Measurements from ENCODE around the gene PSMA1.
A peak's percentile ranks its signal among the peaks of the same experiment; 100 is the strongest.
"Not testable (repeated sequence)": the region's sequence is repeated elsewhere in the genome, so short reads cannot be mapped to it uniquely, and the experiment has no call there.

Gene PSMA1

GRCh38 chr11:14539982-14540421 is 19.8 kb upstream of the PSMA1 start:
- no peak for DNase-seq
- H3K4me1 ChIP-seq, result peaks cover 0 to 5% (median 0%) of the 10 kb centered on the region in 4 donors
- intact Hi-C loops (cut with DNase I; ENCODE audit: low total_unique reads), result no loop called here

GRCh38 chr11:14538926-14539554 is 18.9 kb upstream of the PSMA1 start:
- Histone ChIP-seq H3K4me1 (peaks cover 0 to 5% (median 0%) of the 10 kb centered on the region in 4 donors), H3K36me3 (no peaks in the 10 kb centered on the region), H3K27me3 (no peaks in the 10 kb centered on the region), H3K27ac (peak overlapping the region in 1 of 2 donors; percentile 26), H3K9me3 (no peaks in the 10 kb centered on the region), H3K4me3 (no peak overlapping the region)
- TF ChIP-seq CTCF (IDR thresholded peaks at IDR 0.05), result no peak
- intact Hi-C loops (cut with DNase I; ENCODE audit: low total_unique reads), result no loop called here
- DNase-seq, result no peak

More at GRCh38 chr11:14539982-14540421, 19.8 kb upstream of the PSMA1 start:
- Histone ChIP-seq H3K9me3 (no peaks in the 10 kb centered on the region), H3K27me3 (no peaks in the 10 kb centered on the region), H3K27ac (peak overlapping the region in 1 of 2 donors; percentile 26), H3K36me3 (no peaks in the 10 kb centered on the region), H3K4me3 (no peak overlapping the region)
- TF ChIP-seq CTCF (IDR thresholded peaks at IDR 0.05), result no peak

- Histone ChIP-seq H3K27me3 (no peaks in the 10 kb centered on the region), H3K27ac (peak overlapping the region in 1 of 2 donors; percentile 26), H3K36me3 (no peaks in the 10 kb centered on the region), H3K9me3 (no peaks in the 10 kb centered on the region), H3K4me3 (no peak overlapping the region), H3K4me1 (peaks cover 0 to 5% (median 0%) of the 10 kb centered on the region in 4 donors)
- TF ChIP-seq CTCF (IDR thresholded peaks at IDR 0.05), result no peak
- no peak for DNase-seq
- intact Hi-C loops (cut with DNase I; ENCODE audit: low total_unique reads), result no loop called here
Observed at GRCh38 chr11:14538271-14538925, 18.2 kb upstream of the PSMA1 start.

- H3K9me3 ChIP-seq, result no peaks in the 10 kb centered on the region
- H3K4me1 ChIP-seq, result peaks cover 0 to 5% (median 0%) of the 10 kb centered on the region in 4 donors
- DNase-seq, result peak in 1 of 2 donors; percentile 25
- no peaks in the 10 kb centered on the region for H3K27me3 ChIP-seq
- peak; percentile 56 to 74 for TF ChIP-seq CTCF (IDR thresholded peaks at IDR 0.05)
- H3K4me3 ChIP-seq, result no peak overlapping the region
- no peaks in the 10 kb centered on the region for H3K36me3 ChIP-seq
- no peak overlapping the region for H3K27ac ChIP-seq
- intact Hi-C loops (cut with DNase I; ENCODE audit: low total_unique reads), result no loop called here
Observed at GRCh38 chr11:14537134-14537599, 17.0 kb upstream of the PSMA1 start.

- H3K27me3 ChIP-seq; H3K36me3 ChIP-seq; intact Hi-C loops (cut with DNase I; ENCODE audit: low total_unique reads); H3K9me3 ChIP-seq; H3K4me3 ChIP-seq; H3K27ac ChIP-seq; H3K4me1 ChIP-seq; DNase-seq: not testable (repeated sequence)
Observed at GRCh38 chr11:14535166-14535565, 15.0 kb upstream of the PSMA1 start.

- intact Hi-C loops (cut with DNase I; ENCODE audit: low total_unique reads), result no loop called here
- DNase-seq, result no peak
Observed at GRCh38 chr11:14529951-14530350, 9.8 kb upstream of the PSMA1 start.

More at GRCh38 chr11:14529951-14530350, 9.8 kb upstream of the PSMA1 start:
- no peak for TF ChIP-seq CTCF (IDR thresholded peaks at IDR 0.05)
- no peaks in the 10 kb centered on the region for H3K27me3 ChIP-seq
- no peaks in the 10 kb centered on the region for H3K36me3 ChIP-seq
- no peak overlapping the region for H3K27ac ChIP-seq
- no peak overlapping the region for H3K4me3 ChIP-seq
- H3K4me1 ChIP-seq, result no peaks in the 10 kb centered on the region
- no peaks in the 10 kb centered on the region for H3K9me3 ChIP-seq
